Ishikawa (cell line): Measurements from ENCODE around the gene FFAR4.

Experiments
- CEBPB ChIP-seq: IDR thresholded peaks from 2 replicates; pipeline ENCODE4 v1.6.1; 2012
- CREB1 ChIP-seq: IDR thresholded peaks from 2 replicates; pipeline ENCODE4 v1.6.1; 2012; ENCODE audit warnings: low read depth
- EP300 ChIP-seq: IDR thresholded peaks from 2 replicates; pipeline ENCODE4 v1.6.1; 2012; ENCODE audit warnings: borderline replicate concordance
- FOXM1 ChIP-seq: IDR thresholded peaks from 2 replicates; pipeline ENCODE4 v1.6.1; 2012; ENCODE audit warnings: low read depth, borderline replicate concordance
- NFIC ChIP-seq: IDR thresholded peaks from 2 replicates; pipeline ENCODE4 v1.6.1; 2012
- RAD21 ChIP-seq: IDR thresholded peaks from 2 replicates; pipeline ENCODE4 v1.6.1; 2012; ENCODE audit warnings: low read depth
- TAF1 ChIP-seq: IDR thresholded peaks from 2 replicates; pipeline ENCODE4 v1.6.1; 2012; ENCODE audit warnings: low read depth, mild to moderate bottlenecking
- TCF12 ChIP-seq: IDR thresholded peaks from 2 replicates; pipeline ENCODE4 v1.6.1; 2012; ENCODE audit warnings: low read depth
- TEAD4 ChIP-seq: IDR thresholded peaks from 2 replicates; pipeline ENCODE4 v1.6.1; 2012
- YY1 ChIP-seq: IDR thresholded peaks from 2 replicates; pipeline ENCODE4 v1.6.1; 2012; ENCODE audit warnings: low read depth
- TF ChIP-seq, protein P1 (sequence below): IDR thresholded peaks from 2 replicates; pipeline ENCODE4 v1.6.1; 2012

DNA sequence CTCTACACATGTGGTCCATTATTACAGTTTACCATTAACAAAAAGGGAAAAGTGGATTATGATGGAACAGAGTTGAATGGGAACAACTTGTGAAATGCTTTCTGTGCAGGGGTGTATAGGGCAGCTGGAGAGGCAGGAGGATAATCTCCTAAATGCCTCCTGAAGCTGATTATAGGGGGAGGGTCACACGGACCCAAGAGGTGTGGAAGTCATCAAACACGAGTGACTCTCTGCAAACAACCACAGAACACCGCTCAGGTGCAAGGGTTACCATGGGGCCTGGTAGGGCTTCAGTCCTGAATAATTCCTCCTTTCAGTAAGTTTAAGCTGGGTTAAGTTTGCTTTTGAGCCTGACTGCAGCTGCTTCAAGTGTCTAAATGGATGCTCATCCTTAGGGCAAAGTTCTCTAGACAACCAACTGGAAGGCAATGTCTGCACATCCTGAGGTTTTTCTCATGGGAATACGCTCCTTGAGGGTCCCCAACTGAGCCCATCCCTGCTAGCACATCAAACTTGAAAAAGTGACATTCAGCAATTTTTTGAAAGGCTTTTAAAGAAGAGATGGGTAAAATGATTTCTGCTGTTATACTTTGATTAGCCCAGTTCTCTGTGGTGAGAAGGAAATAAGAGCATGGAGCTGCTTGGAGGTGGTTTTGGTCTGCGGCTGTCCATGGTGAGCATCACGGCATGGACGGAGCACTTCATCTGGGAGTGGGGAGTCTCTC lies 47.8 kb downstream of the FFAR4 start:
- TF ChIP-seq TAF1 (no peak), NFIC (no peak), CREB1 (no peak), TEAD4 (no peak), TCF12 (no peak), RAD21 (no peak), YY1 (no peak), EP300 (no peak), CEBPB (no peak), FOXM1 (no peak)
- TF ChIP-seq, protein P1, sequence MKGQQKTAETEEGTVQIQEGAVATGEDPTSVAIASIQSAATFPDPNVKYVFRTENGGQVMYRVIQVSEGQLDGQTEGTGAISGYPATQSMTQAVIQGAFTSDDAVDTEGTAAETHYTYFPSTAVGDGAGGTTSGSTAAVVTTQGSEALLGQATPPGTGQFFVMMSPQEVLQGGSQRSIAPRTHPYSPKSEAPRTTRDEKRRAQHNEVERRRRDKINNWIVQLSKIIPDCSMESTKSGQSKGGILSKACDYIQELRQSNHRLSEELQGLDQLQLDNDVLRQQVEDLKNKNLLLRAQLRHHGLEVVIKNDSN, result no peak
